Measurements from ENCODE around the gene GJC1. TPM values are rescaled to one million over a fixed set of nuclear protein-coding genes. Genes with fewer than 3 reads are reported as not detected.
"Not testable (repeated sequence)": the region's sequence is repeated elsewhere in the genome, so short reads cannot be mapped to it uniquely, and the experiment has no call there.

GJC1 gene
- total and polyA plus RNA-seq, 2 donors (not counting 1 experiment from before 2014, with no cell fraction given): 33.9 to 97.3 TPM

DNA sequence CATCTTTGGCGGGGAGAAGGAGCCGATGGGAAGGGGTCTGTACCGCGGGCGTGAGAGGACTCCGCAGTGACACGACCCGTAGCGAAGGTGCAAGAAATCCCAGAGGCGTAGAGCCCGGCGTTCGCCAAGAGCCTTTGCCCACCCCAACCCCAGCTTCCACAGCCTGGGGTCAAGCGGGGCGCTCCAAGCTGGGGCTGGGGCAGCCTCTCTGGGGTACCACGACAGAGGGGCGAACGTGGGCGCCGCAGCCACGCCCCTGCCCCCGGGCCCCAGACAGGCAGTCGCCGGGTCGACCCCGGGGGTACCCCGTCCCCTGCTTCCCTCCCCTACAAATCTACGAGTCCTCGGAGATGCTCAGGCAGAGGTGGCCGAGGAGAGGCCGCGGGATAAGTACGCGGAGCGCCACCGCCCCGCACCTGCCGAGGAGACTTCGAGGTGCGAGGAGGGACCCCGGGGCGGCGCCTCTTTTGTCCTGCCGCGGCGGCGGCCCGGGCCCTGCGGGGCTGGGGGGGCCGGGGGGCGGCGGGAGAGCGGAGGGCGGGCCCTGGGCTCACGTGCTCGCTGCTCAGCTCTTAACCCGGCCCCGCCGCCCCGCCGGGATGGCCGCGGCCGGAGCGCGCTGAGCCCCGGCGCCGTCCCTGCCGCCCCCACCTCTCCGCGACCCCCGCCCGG is 71.5 kb downstream of the GJC1 start, which contains the start of gene ADAM11:
Gene ADAM11 (plus strand): TSS at position 575 of the 672 bp plus-strand sequence. CDS start 212 bp downstream, outside the sequence.
- no peak for DNase-seq (ENCODE audit: low read depth in 2 of 2)
- no peaks in the 10 kb centered on the region for H3K79me2 ChIP-seq (ENCODE audit: control insufficient read depth, insufficient read depth, low read length)
- H3K4me3 ChIP-seq (replicated peaks in 1 of 4; ENCODE audit: control extremely low read depth in 1 of 4, insufficient read depth in 1 of 4, low read depth in 3 of 4, low read length in 4 of 4): peak within 1 kb of the TSS in 3 of 4 experiments; percentile 21 to 48 (median 22)
- no peaks in the 10 kb centered on the region for H4K20me1 ChIP-seq (ENCODE audit: control insufficient read depth, extremely low read depth, insufficient read depth, low read length)
- no peaks in the 10 kb centered on the region for H3K36me3 ChIP-seq (ENCODE audit: control insufficient read depth, insufficient read depth, low read length)
- no peak for TF ChIP-seq CTCF (conservative IDR thresholded peaks at IDR 0.05 in 1 of 2, IDR thresholded peaks at IDR 0.05 in 1 of 2; ENCODE audit: low read depth in 1 of 2, low read length in 2 of 2)
- no peak for TF ChIP-seq EZH2 (IDR thresholded peaks at IDR 0.05; ENCODE audit: low read length, missing control alignments)
- H3K9ac ChIP-seq (ENCODE audit: insufficient read depth, low read length): no peak within 1 kb of the TSS
- H3K9me3 ChIP-seq (ENCODE audit: control insufficient read depth, insufficient read depth, low read depth, low read length): no peaks in the 10 kb centered on the region
- no peak within 1 kb of the TSS for H3K27ac ChIP-seq (ENCODE audit: insufficient read depth, low read length)
- no peak within 1 kb of the TSS for H2AFZ ChIP-seq (ENCODE audit: low read length)
- peak within 1 kb of the TSS; percentile 82 for H3K4me2 ChIP-seq (ENCODE audit: extremely low read depth, insufficient read depth, low read length)
- peaks cover 19% of the 10 kb centered on the region for H3K27me3 ChIP-seq (ENCODE audit: control insufficient read depth, insufficient read depth, low read length)
- peaks cover 3% of the 10 kb centered on the region for H3K4me1 ChIP-seq (ENCODE audit: control insufficient read depth, extremely low read depth, insufficient read depth, low read length)

DNA sequence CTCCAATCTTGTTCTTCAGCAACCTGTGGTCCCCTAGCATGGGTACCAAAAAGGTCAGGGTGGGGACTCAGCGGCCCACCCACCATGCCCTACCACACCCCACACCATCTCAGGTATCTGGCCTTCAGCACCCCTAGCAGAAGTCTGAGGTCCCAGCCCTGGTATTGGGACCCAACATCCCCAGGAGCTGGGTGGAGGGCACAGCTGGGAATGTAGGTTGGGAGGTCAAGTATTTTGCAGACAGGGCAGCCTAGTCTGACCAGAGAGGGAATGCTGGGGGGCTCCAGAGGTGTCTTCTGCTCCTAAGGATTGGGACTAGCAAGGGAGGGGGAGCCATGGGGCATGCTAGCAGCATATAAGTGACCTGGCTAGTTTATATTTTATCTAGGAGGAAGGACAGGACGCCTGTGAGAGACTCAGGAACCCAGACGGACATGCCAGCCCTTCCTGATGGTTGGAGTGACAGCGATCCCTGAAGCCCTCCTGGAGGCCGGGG is 72.1 kb downstream of the GJC1 start:
- H4K20me1 ChIP-seq (ENCODE audit: control insufficient read depth, extremely low read depth, insufficient read depth, low read length): no peaks in the 10 kb centered on the region
- DNase-seq (ENCODE audit: low read depth in 2 of 2): no peak
- H3K79me2 ChIP-seq (ENCODE audit: control insufficient read depth, insufficient read depth, low read length): no peaks in the 10 kb centered on the region
- H3K27ac ChIP-seq (ENCODE audit: insufficient read depth, low read length): no peak overlapping the region
- peaks cover 3% of the 10 kb centered on the region for H3K4me1 ChIP-seq (ENCODE audit: control insufficient read depth, extremely low read depth, insufficient read depth, low read length)
- H3K9me3 ChIP-seq (ENCODE audit: control insufficient read depth, insufficient read depth, low read depth, low read length): no peaks in the 10 kb centered on the region
- H2AFZ ChIP-seq (ENCODE audit: low read length): no peak overlapping the region
- H3K4me2 ChIP-seq (ENCODE audit: extremely low read depth, insufficient read depth, low read length): no peak overlapping the region
- no peak overlapping the region for H3K4me3 ChIP-seq (replicated peaks in 1 of 4; ENCODE audit: control extremely low read depth in 1 of 4, insufficient read depth in 1 of 4, low read depth in 3 of 4, low read length in 4 of 4)
- TF ChIP-seq EZH2 (IDR thresholded peaks at IDR 0.05; ENCODE audit: low read length, missing control alignments) (no peak), CTCF (conservative IDR thresholded peaks at IDR 0.05 in 1 of 2, IDR thresholded peaks at IDR 0.05 in 1 of 2; ENCODE audit: low read depth in 1 of 2, low read length in 2 of 2) (no peak)
- H3K9ac ChIP-seq (ENCODE audit: insufficient read depth, low read length): no peak overlapping the region
- peaks cover 19% of the 10 kb centered on the region for H3K27me3 ChIP-seq (ENCODE audit: control insufficient read depth, insufficient read depth, low read length)
- H3K36me3 ChIP-seq (ENCODE audit: control insufficient read depth, insufficient read depth, low read length): no peaks in the 10 kb centered on the region

- H3K27ac ChIP-seq (ENCODE audit: insufficient read depth, low read length): no peak overlapping the region
- no peak overlapping the region for H3K4me2 ChIP-seq (ENCODE audit: extremely low read depth, insufficient read depth, low read length)
- no peak overlapping the region for H3K4me3 ChIP-seq (replicated peaks in 1 of 4; ENCODE audit: control extremely low read depth in 1 of 4, insufficient read depth in 1 of 4, low read depth in 3 of 4, low read length in 4 of 4)
- H3K36me3 ChIP-seq (ENCODE audit: control insufficient read depth, insufficient read depth, low read length): no peaks in the 10 kb centered on the region
- H3K4me1 ChIP-seq (ENCODE audit: control insufficient read depth, extremely low read depth, insufficient read depth, low read length): peaks cover 3% of the 10 kb centered on the region
- no peak overlapping the region for H2AFZ ChIP-seq (ENCODE audit: low read length)
- H3K79me2 ChIP-seq (ENCODE audit: control insufficient read depth, insufficient read depth, low read length): no peaks in the 10 kb centered on the region
- H4K20me1 ChIP-seq (ENCODE audit: control insufficient read depth, extremely low read depth, insufficient read depth, low read length): no peaks in the 10 kb centered on the region
- no peaks in the 10 kb centered on the region for H3K9me3 ChIP-seq (ENCODE audit: control insufficient read depth, insufficient read depth, low read depth, low read length)
- TF ChIP-seq CTCF (conservative IDR thresholded peaks at IDR 0.05 in 1 of 2, IDR thresholded peaks at IDR 0.05 in 1 of 2; ENCODE audit: low read depth in 1 of 2, low read length in 2 of 2) (no peak), EZH2 (IDR thresholded peaks at IDR 0.05; ENCODE audit: low read length, missing control alignments) (peak; percentile 24)
- H3K27me3 ChIP-seq (ENCODE audit: control insufficient read depth, insufficient read depth, low read length): peaks cover 19% of the 10 kb centered on the region
- H3K9ac ChIP-seq (ENCODE audit: insufficient read depth, low read length): no peak overlapping the region
- no peak for DNase-seq (ENCODE audit: low read depth in 2 of 2)
Observed at GRCh38 chr17:44757045-44757917, 72.8 kb downstream of the GJC1 start.

DNA sequence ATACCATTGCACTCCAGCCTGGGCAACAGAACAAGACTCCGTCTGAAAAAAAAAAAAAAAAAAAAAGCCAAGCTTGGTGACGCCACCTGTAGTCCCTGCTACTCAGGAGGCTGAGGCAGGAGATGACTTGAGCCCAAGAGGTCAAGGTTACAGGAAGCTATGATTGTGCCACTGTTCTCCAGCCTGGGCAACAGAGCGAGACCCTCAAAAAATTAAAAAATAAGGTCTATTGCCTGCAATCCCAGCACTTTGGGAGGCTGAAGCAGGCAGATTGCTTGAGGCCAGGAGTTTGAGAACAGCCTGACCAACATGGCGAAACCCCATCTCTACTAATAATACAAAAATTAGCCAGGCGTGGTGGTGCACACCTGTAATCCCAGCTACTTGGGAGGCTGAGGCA is 74.9 kb downstream of the GJC1 start:
- H3K79me2 ChIP-seq (ENCODE audit: control insufficient read depth, insufficient read depth, low read length); H4K20me1 ChIP-seq (ENCODE audit: control insufficient read depth, extremely low read depth, insufficient read depth, low read length); H2AFZ ChIP-seq (ENCODE audit: low read length); DNase-seq (ENCODE audit: low read depth in 2 of 2); H3K4me2 ChIP-seq (ENCODE audit: extremely low read depth, insufficient read depth, low read length); H3K9ac ChIP-seq (ENCODE audit: insufficient read depth, low read length); H3K9me3 ChIP-seq (ENCODE audit: control insufficient read depth, insufficient read depth, low read depth, low read length); H3K27ac ChIP-seq (ENCODE audit: insufficient read depth, low read length); H3K4me3 ChIP-seq (replicated peaks in 1 of 4; ENCODE audit: control extremely low read depth in 1 of 4, insufficient read depth in 1 of 4, low read depth in 3 of 4, low read length in 4 of 4); H3K4me1 ChIP-seq (ENCODE audit: control insufficient read depth, extremely low read depth, insufficient read depth, low read length); H3K36me3 ChIP-seq (ENCODE audit: control insufficient read depth, insufficient read depth, low read length): not testable (repeated sequence)
- peaks cover 14% of the 10 kb centered on the region for H3K27me3 ChIP-seq (ENCODE audit: control insufficient read depth, insufficient read depth, low read length)
